PC-9 (cell line): ENCODE data around the gene LMTK3. TPM values are rescaled to one million over a fixed set of nuclear protein-coding genes. Genes with fewer than 3 reads are reported as not detected.
"Not testable (repeated sequence)": the region's sequence is repeated elsewhere in the genome, so short reads cannot be mapped to it uniquely, and the experiment has no call there.

Source experiments
- BruUV-seq: library from RNA; stranded (reverse); fragments of 400-500 nt; replicated peaks from 2 replicates; lab custom pipeline; 2021; lab: Mats Ljungman, UMichigan
- CTCF ChIA-PET: fragments of 300-600 bp; sonication (Branson Sonifier 250); formaldehyde crosslinking; loops from one replicate; lab custom pipeline; 2022; ENCODE audit warnings: antibody characterized with exemption; lab: Charles Lee
- POLR2A ChIA-PET: fragments of 300-600 bp; sonication (Branson Sonifier 250); formaldehyde crosslinking; loops from one replicate; lab custom pipeline; 2022; ENCODE audit warnings: antibody characterized with exemption; ENCODE audit not compliant: unreplicated experiment; lab: Charles Lee
- DNase-seq, 2 experiments: peaks; one replicate each; pipeline versions ENCODE4 v3.0.0 to v3.0.0-alpha.2; 2015 to 2022; ENCODE audit warnings: mixed read lengths in 1 of 2
- H2AFZ ChIP-seq: fragments of 200-600 bp; sonication (generic); 2 replicates; pipeline ENCODE4 v1.8.1; 2017; ENCODE audit warnings: antibody characterized with exemption
- H3F3A ChIP-seq: fragments of 200-600 bp; sonication (generic); 2 replicates; pipeline ENCODE4 v1.8.1; 2017; ENCODE audit warnings: antibody characterized with exemption, mild to moderate bottlenecking, low read depth; ENCODE audit not compliant: insufficient read depth
- H3K27ac ChIP-seq: fragments of 200-600 bp; sonication (generic); 2 replicates; pipeline ENCODE4 v1.6.1; 2016; ENCODE audit warnings: mixed run types
- H3K27me3 ChIP-seq: fragments of 200-600 bp; sonication (generic); 2 replicates; pipeline ENCODE4 v1.6.1; 2016; ENCODE audit warnings: low read depth, mixed run types; ENCODE audit not compliant: insufficient read depth
- H3K36me3 ChIP-seq: fragments of 200-600 bp; sonication (generic); 2 replicates; pipeline ENCODE4 v1.6.1; 2016; ENCODE audit warnings: low read depth, mixed run types
- H3K4me1 ChIP-seq: fragments of 200-600 bp; sonication (generic); replicated peaks from 2 replicates; pipeline ENCODE4 v1.6.1; 2016; ENCODE audit warnings: mixed run types; ENCODE audit not compliant: insufficient read depth
- H3K4me2 ChIP-seq: fragments of 200-600 bp; sonication (generic); 2 replicates; pipeline ENCODE4 v1.6.1; 2017; ENCODE audit warnings: mixed run types
- H3K4me3 ChIP-seq: fragments of 200-600 bp; sonication (generic); 2 replicates; pipeline ENCODE4 v1.6.1; 2016; ENCODE audit warnings: mixed run types
- H3K79me2 ChIP-seq: fragments of 200-600 bp; sonication (generic); 2 replicates; pipeline ENCODE4 v1.6.1; 2017; ENCODE audit warnings: low read depth, mixed run types
- H3K9me2 ChIP-seq: fragments of 200-600 bp; sonication (generic); 2 replicates; pipeline ENCODE4 v1.8.1; 2017; ENCODE audit warnings: mild to moderate bottlenecking; ENCODE audit not compliant: insufficient read depth
- H3K9me3 ChIP-seq: fragments of 200-600 bp; sonication (generic); 2 replicates; pipeline ENCODE4 v1.8.1; 2016; ENCODE audit warnings: low read depth; ENCODE audit not compliant: insufficient read depth
- H4K20me1 ChIP-seq: fragments of 200-600 bp; sonication (generic); 2 replicates; pipeline ENCODE4 v1.8.1; 2017; ENCODE audit not compliant: insufficient read depth
- CTCF ChIP-seq: fragments of 200-600 bp; sonication (generic); conservative IDR thresholded peaks from 2 replicates; pipeline ENCODE4 v1.6.1; 2017; ENCODE audit warnings: mixed run types, antibody characterized with exemption, mild to moderate bottlenecking, moderate library complexity
- EZH2 ChIP-seq: fragments of 200-600 bp; sonication (generic); IDR thresholded peaks from 2 replicates; pipeline ENCODE4 v1.8.0; 2017; ENCODE audit warnings: antibody characterized with exemption, low read depth
- intact Hi-C: fragments of 100-400 bp; cut with micrococcal nuclease; formaldehyde crosslinking; loops from one replicate; pipeline ENCODE4 v1.10.0; 2022; ENCODE audit not compliant: unreplicated experiment
- total RNA-seq: library from RNA; stranded (reverse); gene quantifications from 2 replicates; pipeline ENCODE4 v1.2.3, GENCODE V29; 2021

The LMTK3 gene
- total RNA-seq, 1 experiment from 2014 or later = 13.9 TPM

- ChIA-PET POLR2A (interaction anchor here (0.6 kb wide), 1 partner anchor 251 kb away, joined by 3 read pairs; no protein-coding TSS in a partner anchor), CTCF (interaction anchor here (0.6 kb wide), 1 partner anchor 65 kb away, joined by 7 read pairs; no protein-coding TSS in a partner anchor)
- Histone ChIP-seq H3K4me2 (no peak overlapping the region), H3K4me3 (no peak overlapping the region), H3K79me2 (no peaks in the 10 kb centered on the region), H3K9me3 (peaks cover 3% of the 10 kb centered on the region; the same call in 1 of the 2 replicates), H4K20me1 (no peaks in the 10 kb centered on the region), H3K36me3 (no peaks in the 10 kb centered on the region), H3K27me3 (no peaks in the 10 kb centered on the region), H3F3A (peaks cover 25% of the 10 kb centered on the region; the same call in 1 of the 2 replicates), H3K27ac (no peak overlapping the region), H3K9me2 (no peaks in the 10 kb centered on the region), H2AFZ (no peak overlapping the region), H3K4me1 (no peaks in the 10 kb centered on the region)
- TF ChIP-seq EZH2 (no peak), CTCF (no peak)
- no peak for DNase-seq
- no TSS peak for BruUV-seq
- intact Hi-C loops = no loop called here
Observed at GRCh38 chr19:48520134-48520533, 8.5 kb upstream of the LMTK3 start.

- POLR2A ChIA-PET = interaction anchor here (0.6 kb wide), 1 partner anchor 26 kb away, joined by 11 read pairs; no protein-coding TSS in a partner anchor
- H3K36me3 ChIP-seq, H3K4me1 ChIP-seq, H4K20me1 ChIP-seq, H2AFZ ChIP-seq, BruUV-seq, H3K4me3 ChIP-seq, intact Hi-C loops, H3K27me3 ChIP-seq, H3K27ac ChIP-seq, H3K79me2 ChIP-seq, DNase-seq, H3K4me2 ChIP-seq, H3K9me2 ChIP-seq, H3K9me3 ChIP-seq: not testable (repeated sequence)
- peaks cover 23% of the 10 kb centered on the region; the same call in 1 of the 2 replicates for H3F3A ChIP-seq
- CTCF ChIA-PET = interaction anchor here (0.6 kb wide), 1 partner anchor 66 kb away, joined by 7 read pairs; no protein-coding TSS in a partner anchor
Observed at GRCh38 chr19:48519426-48519825, 7.8 kb upstream of the LMTK3 start.

- H3K9me2 ChIP-seq = no peaks in the 10 kb centered on the region
- H3K4me2 ChIP-seq = no peak overlapping the region
- no peaks in the 10 kb centered on the region for H4K20me1 ChIP-seq
- no peaks in the 10 kb centered on the region for H3K4me1 ChIP-seq
- no peaks in the 10 kb centered on the region for H3K36me3 ChIP-seq
- ChIA-PET POLR2A (no interaction called here), CTCF (no interaction called here)
- peaks cover 32% of the 10 kb centered on the region; the same call in 1 of the 2 replicates for H3F3A ChIP-seq
- DNase-seq = no peak
- TF ChIP-seq EZH2 (no peak), CTCF (no peak)
- no peak overlapping the region for H3K27ac ChIP-seq
- H3K27me3 ChIP-seq = no peaks in the 10 kb centered on the region
- no peak overlapping the region for H3K4me3 ChIP-seq
- no peaks in the 10 kb centered on the region for H3K79me2 ChIP-seq
- H3K9me3 ChIP-seq = no peaks in the 10 kb centered on the region
- intact Hi-C loops = no loop called here
- H2AFZ ChIP-seq = no peak overlapping the region
- BruUV-seq = no TSS peak
Observed at GRCh38 chr19:48518207-48518606, 6.6 kb upstream of the LMTK3 start.

- H4K20me1 ChIP-seq = no peaks in the 10 kb centered on the region
- peaks cover 45% of the 10 kb centered on the region; the same call in 1 of the 2 replicates for H3F3A ChIP-seq
- POLR2A ChIA-PET = no interaction called here
- CTCF ChIA-PET = no interaction called here
- no peaks in the 10 kb centered on the region for H3K79me2 ChIP-seq
- no peak overlapping the region for H3K4me2 ChIP-seq
- H3K36me3 ChIP-seq = no peaks in the 10 kb centered on the region
- H3K9me3 ChIP-seq = no peaks in the 10 kb centered on the region
- H3K27me3 ChIP-seq = no peaks in the 10 kb centered on the region
- intact Hi-C loops = no loop called here
- no peaks in the 10 kb centered on the region for H3K4me1 ChIP-seq
- no peak for DNase-seq
- H3K9me2 ChIP-seq = no peaks in the 10 kb centered on the region
- no peak overlapping the region for H2AFZ ChIP-seq
- H3K27ac ChIP-seq = no peak overlapping the region
- BruUV-seq = no TSS peak
- TF ChIP-seq CTCF = no peak
- TF ChIP-seq EZH2 = no peak
- no peak overlapping the region for H3K4me3 ChIP-seq
Observed at GRCh38 chr19:48516536-48516935, 4.9 kb upstream of the LMTK3 start.
